Vagina (tissue), 2 donors: ENCODE results near the gene FBXO44.

ENCODE experiments used
- POLR2A ChIP-seq, 2 donors: fragments of 450-650 bp; IDR thresholded peaks; one replicate each; pipeline ENCODE4 v1.6.1; 2017; ENCODE audit warnings: antibody characterized with exemption in 2 of 2, mild to moderate bottlenecking in 2 of 2, moderate library complexity in 2 of 2
- POLR2AphosphoS5 ChIP-seq, 2 donors: sonication (generic); formaldehyde crosslinking; IDR thresholded peaks; one replicate each; pipeline ENCODE4 v1.9.0; 2017; ENCODE audit warnings: antibody characterized with exemption in 2 of 2, mild to moderate bottlenecking in 2 of 2, low read depth in 1 of 2; ENCODE audit not compliant: insufficient read depth in 1 of 2
- TF ChIP-seq, protein P1 (sequence below), 3 experiments: fragments of 450-650 bp in 2 of 3; fragments of 200-600 bp in 1 of 3; sonication (generic) in 1 of 3; IDR thresholded peaks; one replicate each; pipeline ENCODE4 v1.5.1; 2017 to 2019; ENCODE audit warnings: antibody characterized with exemption in 3 of 3, mild to moderate bottlenecking in 2 of 3, moderate library complexity in 2 of 3

DNA sequence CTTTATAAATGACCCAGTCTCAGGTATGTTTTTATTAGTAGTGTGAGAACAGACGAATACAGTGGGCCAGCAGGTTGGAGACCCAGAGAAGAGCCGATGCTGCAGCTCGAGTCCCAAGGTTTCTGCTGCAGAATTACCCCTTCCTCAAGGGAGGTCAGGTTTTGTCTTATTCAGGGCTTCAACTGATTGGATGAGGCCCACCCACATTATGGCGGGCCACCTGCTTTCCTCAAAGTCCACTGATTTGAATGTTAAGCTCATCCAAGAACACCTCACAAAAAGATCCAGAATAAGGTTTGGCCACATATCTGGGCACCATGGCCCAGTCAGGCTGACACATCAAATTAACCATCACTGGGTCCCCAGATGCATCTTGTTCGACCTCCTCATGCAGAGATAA lies 41.3 kb upstream of the FBXO44 start:
- TF ChIP-seq, protein P1, sequence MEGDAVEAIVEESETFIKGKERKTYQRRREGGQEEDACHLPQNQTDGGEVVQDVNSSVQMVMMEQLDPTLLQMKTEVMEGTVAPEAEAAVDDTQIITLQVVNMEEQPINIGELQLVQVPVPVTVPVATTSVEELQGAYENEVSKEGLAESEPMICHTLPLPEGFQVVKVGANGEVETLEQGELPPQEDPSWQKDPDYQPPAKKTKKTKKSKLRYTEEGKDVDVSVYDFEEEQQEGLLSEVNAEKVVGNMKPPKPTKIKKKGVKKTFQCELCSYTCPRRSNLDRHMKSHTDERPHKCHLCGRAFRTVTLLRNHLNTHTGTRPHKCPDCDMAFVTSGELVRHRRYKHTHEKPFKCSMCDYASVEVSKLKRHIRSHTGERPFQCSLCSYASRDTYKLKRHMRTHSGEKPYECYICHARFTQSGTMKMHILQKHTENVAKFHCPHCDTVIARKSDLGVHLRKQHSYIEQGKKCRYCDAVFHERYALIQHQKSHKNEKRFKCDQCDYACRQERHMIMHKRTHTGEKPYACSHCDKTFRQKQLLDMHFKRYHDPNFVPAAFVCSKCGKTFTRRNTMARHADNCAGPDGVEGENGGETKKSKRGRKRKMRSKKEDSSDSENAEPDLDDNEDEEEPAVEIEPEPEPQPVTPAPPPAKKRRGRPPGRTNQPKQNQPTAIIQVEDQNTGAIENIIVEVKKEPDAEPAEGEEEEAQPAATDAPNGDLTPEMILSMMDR (IDR thresholded peaks at IDR 0.05): no peak
- TF ChIP-seq POLR2A (IDR thresholded peaks at IDR 0.05): no peak
- no peak for TF ChIP-seq POLR2AphosphoS5 (IDR thresholded peaks at IDR 0.05; ENCODE audit: insufficient read depth in 1 of 2, low read depth in 1 of 2)
